ENCODE data around the gene TFAP2E. TPM values are rescaled to one million over a fixed set of nuclear protein-coding genes. Genes with fewer than 3 reads are reported as not detected.

TFAP2E gene
- total RNA-seq, 2 donors from 2014 or later = not detected

- intact Hi-C loops (cut with DNase I) = loop anchor here (5.0 kb wide), 2 partner anchors 116 to 204 kb away; no protein-coding TSS in a partner anchor
These were observed 5.1 kb upstream of the TFAP2E start for GRCh38 chr1:35567947-35568558.

GRCh38 chr1:35568975-35569395 lies 4.1 kb upstream of the TFAP2E start:
- no peak overlapping the region for H3K27ac ChIP-seq
- peak; percentile 65 to 91 (median 89) for TF ChIP-seq CTCF (IDR thresholded peaks at IDR 0.05)
- TF ChIP-seq POLR2A (IDR thresholded peaks at IDR 0.05) = no peak
- ATAC-seq = peak; percentile 76
- WGBS, 2 donors = 15 to 24% methylated on average over 4 of the region's 4 CpGs
- H3K36me3 ChIP-seq (replicated peaks in 1 of 2; ENCODE audit: insufficient read depth in 1 of 2, low read depth in 2 of 2) = no peaks in the 10 kb centered on the region
- intact Hi-C loops (cut with DNase I) = loop anchor here (5.0 kb wide), 2 partner anchors 117 to 203 kb away; no protein-coding TSS in a partner anchor
- no peaks in the 10 kb centered on the region for H3K27me3 ChIP-seq
- peaks cover 13% of the 10 kb centered on the region for H3K4me1 ChIP-seq
- DNase-seq = peak; percentile 71 to 78 (median 72)
- H3K4me3 ChIP-seq = no peak overlapping the region
- H3K9me3 ChIP-seq = no peaks in the 10 kb centered on the region

More at GRCh38 chr1:35567947-35568558, 5.1 kb upstream of the TFAP2E start:
- peaks cover 6% of the 10 kb centered on the region for H3K4me1 ChIP-seq
- no peak overlapping the region for H3K4me3 ChIP-seq
- WGBS, 2 donors = 49 to 65% methylated on average over 9 of the region's 9 CpGs
- no peak overlapping the region for H3K27ac ChIP-seq
- no peak for TF ChIP-seq POLR2A (IDR thresholded peaks at IDR 0.05)
- TF ChIP-seq CTCF (IDR thresholded peaks at IDR 0.05) = no peak
- H3K9me3 ChIP-seq = no peaks in the 10 kb centered on the region
- DNase-seq = no peak
- no peaks in the 10 kb centered on the region for H3K27me3 ChIP-seq
- no peaks in the 10 kb centered on the region for H3K36me3 ChIP-seq (replicated peaks in 1 of 2; ENCODE audit: insufficient read depth in 1 of 2, low read depth in 2 of 2)
- ATAC-seq = no peak

- peaks cover 13% of the 10 kb centered on the region for H3K4me1 ChIP-seq
- intact Hi-C loops (cut with DNase I) = loop anchor here (5.0 kb wide), 4 partner anchors 118 to 202 kb away; no protein-coding TSS in a partner anchor
- WGBS, 2 donors = 71 to 78% methylated on average over 1 of the region's 1 CpG
- DNase-seq (no peak), ATAC-seq (no peak)
- no peaks in the 10 kb centered on the region for H3K27me3 ChIP-seq
- H3K27ac ChIP-seq = no peak overlapping the region
- no peaks in the 10 kb centered on the region for H3K36me3 ChIP-seq (replicated peaks in 1 of 2; ENCODE audit: insufficient read depth in 1 of 2, low read depth in 2 of 2)
- no peak overlapping the region for H3K4me3 ChIP-seq
- H3K9me3 ChIP-seq = no peaks in the 10 kb centered on the region
- TF ChIP-seq POLR2A (IDR thresholded peaks at IDR 0.05) (no peak), CTCF (IDR thresholded peaks at IDR 0.05) (no peak)
These were observed 3.2 kb upstream of the TFAP2E start for GRCh38 chr1:35569936-35570335.

GRCh38 chr1:35570589-35571137 lies 2.5 kb upstream of the TFAP2E start:
- 72 to 73% methylated on average over 10 of the region's 10 CpGs for WGBS, 2 donors
- DNase-seq (no peak), ATAC-seq (no peak)
- Histone ChIP-seq H3K4me3 (no peak overlapping the region), H3K4me1 (peaks cover 13% of the 10 kb centered on the region), H3K27ac (no peak overlapping the region), H3K27me3 (no peaks in the 10 kb centered on the region), H3K9me3 (no peaks in the 10 kb centered on the region), H3K36me3 (replicated peaks in 1 of 2; ENCODE audit: insufficient read depth in 1 of 2, low read depth in 2 of 2) (no peaks in the 10 kb centered on the region)
- intact Hi-C loops (cut with DNase I) = loop anchor here (5.0 kb wide), 2 partner anchors 142 to 157 kb away; no protein-coding TSS in a partner anchor
- no peak for TF ChIP-seq POLR2A (IDR thresholded peaks at IDR 0.05)
- no peak for TF ChIP-seq CTCF (IDR thresholded peaks at IDR 0.05)

All from body of pancreas (tissue), 4 donors.